ENCODE measurements around the gene CNTN5. TPM values are rescaled to one million over a fixed set of nuclear protein-coding genes. Genes with fewer than 3 reads are reported as not detected.

Gene CNTN5
- total RNA-seq, 1 donor from 2014 or later = 0.15 TPM

GRCh38 chr11:99327066-99327465 is 306.3 kb downstream of the CNTN5 start:
- H3K27ac Mint-ChIP-seq (ENCODE audit: unreplicated experiment) = no peak overlapping the region
- no peak for TF ChIP-seq CTCF (IDR thresholded peaks at IDR 0.05; ENCODE audit: unreplicated experiment)
- H3K36me3 Mint-ChIP-seq (ENCODE audit: low read depth, unreplicated experiment) = no peaks in the 10 kb centered on the region
- H3K4me3 Mint-ChIP-seq (ENCODE audit: unreplicated experiment) = no peak overlapping the region
- no peaks in the 10 kb centered on the region for H3K9me3 Mint-ChIP-seq (ENCODE audit: unreplicated experiment)
- no peak for DNase-seq (ENCODE audit: low spot score)
- H3K27me3 Mint-ChIP-seq (ENCODE audit: unreplicated experiment) = no peaks in the 10 kb centered on the region
- H3K4me1 Mint-ChIP-seq (ENCODE audit: unreplicated experiment) = no peaks in the 10 kb centered on the region

GRCh38 chr11:99327527-99327926 is 306.8 kb downstream of the CNTN5 start:
- TF ChIP-seq CTCF (IDR thresholded peaks at IDR 0.05; ENCODE audit: unreplicated experiment) = no peak
- H3K36me3 Mint-ChIP-seq (ENCODE audit: low read depth, unreplicated experiment) = no peaks in the 10 kb centered on the region
- H3K27me3 Mint-ChIP-seq (ENCODE audit: unreplicated experiment) = no peaks in the 10 kb centered on the region
- DNase-seq (ENCODE audit: low spot score) = no peak
- no peaks in the 10 kb centered on the region for H3K4me1 Mint-ChIP-seq (ENCODE audit: unreplicated experiment)
- no peak overlapping the region for H3K4me3 Mint-ChIP-seq (ENCODE audit: unreplicated experiment)
- no peaks in the 10 kb centered on the region for H3K9me3 Mint-ChIP-seq (ENCODE audit: unreplicated experiment)
- H3K27ac Mint-ChIP-seq (ENCODE audit: unreplicated experiment) = no peak overlapping the region

GRCh38 chr11:99333621-99334020 is 312.9 kb downstream of the CNTN5 start:
- no peak overlapping the region for H3K27ac Mint-ChIP-seq (ENCODE audit: unreplicated experiment)
- DNase-seq (ENCODE audit: low spot score) = no peak
- no peaks in the 10 kb centered on the region for H3K9me3 Mint-ChIP-seq (ENCODE audit: unreplicated experiment)
- no peaks in the 10 kb centered on the region for H3K4me1 Mint-ChIP-seq (ENCODE audit: unreplicated experiment)
- no peaks in the 10 kb centered on the region for H3K36me3 Mint-ChIP-seq (ENCODE audit: low read depth, unreplicated experiment)
- TF ChIP-seq CTCF (IDR thresholded peaks at IDR 0.05; ENCODE audit: unreplicated experiment) = no peak
- H3K27me3 Mint-ChIP-seq (ENCODE audit: unreplicated experiment) = no peaks in the 10 kb centered on the region
- H3K4me3 Mint-ChIP-seq (ENCODE audit: unreplicated experiment) = no peak overlapping the region

- Mint-ChIP-seq H3K4me1 (ENCODE audit: unreplicated experiment) (peaks cover 9% of the 10 kb centered on the region), H3K36me3 (ENCODE audit: low read depth, unreplicated experiment) (no peaks in the 10 kb centered on the region), H3K9me3 (ENCODE audit: unreplicated experiment) (no peaks in the 10 kb centered on the region), H3K27me3 (ENCODE audit: unreplicated experiment) (no peaks in the 10 kb centered on the region), H3K4me3 (ENCODE audit: unreplicated experiment) (no peak overlapping the region), H3K27ac (ENCODE audit: unreplicated experiment) (no peak overlapping the region)
- TF ChIP-seq CTCF (IDR thresholded peaks at IDR 0.05; ENCODE audit: unreplicated experiment) = no peak
- no peak for DNase-seq (ENCODE audit: low spot score)
Observed at GRCh38 chr11:99343117-99343516, 322.4 kb downstream of the CNTN5 start.

GRCh38 chr11:99349151-99349673 is 328.5 kb downstream of the CNTN5 start:
- Mint-ChIP-seq H3K4me1 (ENCODE audit: unreplicated experiment) (no peaks in the 10 kb centered on the region), H3K4me3 (ENCODE audit: unreplicated experiment) (no peak overlapping the region), H3K27me3 (ENCODE audit: unreplicated experiment) (no peaks in the 10 kb centered on the region), H3K36me3 (ENCODE audit: low read depth, unreplicated experiment) (no peaks in the 10 kb centered on the region), H3K9me3 (ENCODE audit: unreplicated experiment) (no peaks in the 10 kb centered on the region), H3K27ac (ENCODE audit: unreplicated experiment) (no peak overlapping the region)
- no peak for TF ChIP-seq CTCF (IDR thresholded peaks at IDR 0.05; ENCODE audit: unreplicated experiment)
- DNase-seq (ENCODE audit: low spot score) = no peak

All from endothelial cell (in vitro differentiated cells).